Activated naive CD4-positive, alpha-beta T cell treated with anti-CD3 and anti-CD28 coated beads, Interleukin-2, amount 50 U/mL, for 24 hours (primary cell): ENCODE measurements around the gene ACSF3.
"Not testable (repeated sequence)": the region's sequence is repeated elsewhere in the genome, so short reads cannot be mapped to it uniquely, and the experiment has no call there.

Experiments used
- H3K27ac Mint-ChIP-seq: one replicate; pipeline ENCODE4 v1.8.0; 2021; ENCODE audit warnings: mild to moderate bottlenecking, mixed read lengths
- H3K27me3 Mint-ChIP-seq: one replicate; pipeline ENCODE4 v1.8.0; 2021; ENCODE audit warnings: mixed read lengths
- H3K36me3 Mint-ChIP-seq: one replicate; pipeline ENCODE4 v1.8.0; 2021; ENCODE audit warnings: mixed read lengths
- H3K4me1 Mint-ChIP-seq: one replicate; pipeline ENCODE4 v1.8.0; 2021; ENCODE audit warnings: mixed read lengths
- H3K4me3 Mint-ChIP-seq: one replicate; pipeline ENCODE4 v1.8.0; 2021; ENCODE audit warnings: mild to moderate bottlenecking, mixed read lengths
- H3K9me3 Mint-ChIP-seq: one replicate; pipeline ENCODE4 v1.8.0; 2021; ENCODE audit warnings: mixed read lengths

The ACSF3 gene

GRCh38 chr16:89176717-89177116, 83.1 kb downstream of the ACSF3 start:
- no peaks in the 10 kb centered on the region for H3K36me3 Mint-ChIP-seq

GRCh38 chr16:89177501-89177900, 83.8 kb downstream of the ACSF3 start:
- no peaks in the 10 kb centered on the region for H3K36me3 Mint-ChIP-seq
- no peak overlapping the region for H3K27ac Mint-ChIP-seq
- H3K4me1 Mint-ChIP-seq, result peaks cover 5% of the 10 kb centered on the region
- H3K27me3 Mint-ChIP-seq, result no peaks in the 10 kb centered on the region
- H3K9me3 Mint-ChIP-seq, result no peaks in the 10 kb centered on the region
- H3K4me3 Mint-ChIP-seq, result no peak overlapping the region

More at GRCh38 chr16:89176717-89177116, 83.1 kb downstream of the ACSF3 start:
- Mint-ChIP-seq H3K27ac (no peak overlapping the region), H3K27me3 (no peaks in the 10 kb centered on the region), H3K9me3 (no peaks in the 10 kb centered on the region), H3K4me3 (no peak overlapping the region), H3K4me1 (peaks cover 4% of the 10 kb centered on the region)

GRCh38 chr16:89178453-89179147, 84.9 kb downstream of the ACSF3 start:
- no peaks in the 10 kb centered on the region for H3K9me3 Mint-ChIP-seq

GRCh38 chr16:89179148-89179484, 85.5 kb downstream of the ACSF3 start:
- H3K9me3 Mint-ChIP-seq, result no peaks in the 10 kb centered on the region
- no peaks in the 10 kb centered on the region for H3K27me3 Mint-ChIP-seq
- no peak overlapping the region for H3K4me3 Mint-ChIP-seq
- H3K36me3 Mint-ChIP-seq, result no peaks in the 10 kb centered on the region
- H3K4me1 Mint-ChIP-seq, result peaks cover 8% of the 10 kb centered on the region
- no peak overlapping the region for H3K27ac Mint-ChIP-seq

More at GRCh38 chr16:89178453-89179147, 84.9 kb downstream of the ACSF3 start:
- Mint-ChIP-seq H3K4me1 (peaks cover 8% of the 10 kb centered on the region), H3K27me3 (no peaks in the 10 kb centered on the region), H3K36me3 (no peaks in the 10 kb centered on the region), H3K27ac (no peak overlapping the region), H3K4me3 (no peak overlapping the region)

- no peaks in the 10 kb centered on the region for H3K9me3 Mint-ChIP-seq
- H3K4me1 Mint-ChIP-seq, result peaks cover 8% of the 10 kb centered on the region
- no peak overlapping the region for H3K27ac Mint-ChIP-seq
- H3K36me3 Mint-ChIP-seq, result no peaks in the 10 kb centered on the region
- H3K4me3 Mint-ChIP-seq, result no peak overlapping the region
- no peaks in the 10 kb centered on the region for H3K27me3 Mint-ChIP-seq
Observed at GRCh38 chr16:89179656-89180315, 86.1 kb downstream of the ACSF3 start.

GRCh38 chr16:89183463-89183862, 89.8 kb downstream of the ACSF3 start:
- H3K4me3 Mint-ChIP-seq, result no peak overlapping the region
- no peaks in the 10 kb centered on the region for H3K9me3 Mint-ChIP-seq
- H3K27ac Mint-ChIP-seq, result no peak overlapping the region
- peaks cover 8% of the 10 kb centered on the region for H3K4me1 Mint-ChIP-seq
- no peaks in the 10 kb centered on the region for H3K36me3 Mint-ChIP-seq
- no peaks in the 10 kb centered on the region for H3K27me3 Mint-ChIP-seq

- H3K27me3 Mint-ChIP-seq, result no peaks in the 10 kb centered on the region
- no peaks in the 10 kb centered on the region for H3K36me3 Mint-ChIP-seq
- no peaks in the 10 kb centered on the region for H3K9me3 Mint-ChIP-seq
- no peak overlapping the region for H3K27ac Mint-ChIP-seq
- peaks cover 8% of the 10 kb centered on the region for H3K4me1 Mint-ChIP-seq
- no peak overlapping the region for H3K4me3 Mint-ChIP-seq
Observed at GRCh38 chr16:89183975-89184676, 90.5 kb downstream of the ACSF3 start.

GRCh38 chr16:89184677-89184932, 91.0 kb downstream of the ACSF3 start:
- Mint-ChIP-seq H3K9me3 (no peaks in the 10 kb centered on the region), H3K4me1 (peaks cover 8% of the 10 kb centered on the region), H3K4me3 (no peak overlapping the region), H3K27me3 (no peaks in the 10 kb centered on the region), H3K27ac (no peak overlapping the region), H3K36me3 (no peaks in the 10 kb centered on the region)

- Mint-ChIP-seq H3K27ac (no peak overlapping the region), H3K36me3 (no peaks in the 10 kb centered on the region)
Observed at GRCh38 chr16:89184933-89185794, 91.5 kb downstream of the ACSF3 start.

GRCh38 chr16:89185887-89186592, 92.4 kb downstream of the ACSF3 start:
- H3K4me3 Mint-ChIP-seq, H3K36me3 Mint-ChIP-seq, H3K27me3 Mint-ChIP-seq, H3K9me3 Mint-ChIP-seq, H3K27ac Mint-ChIP-seq: not testable (repeated sequence)
- H3K4me1 Mint-ChIP-seq, result peaks cover 10% of the 10 kb centered on the region

More at GRCh38 chr16:89184933-89185794, 91.5 kb downstream of the ACSF3 start:
- H3K9me3 Mint-ChIP-seq, result no peaks in the 10 kb centered on the region
- no peaks in the 10 kb centered on the region for H3K27me3 Mint-ChIP-seq
- peaks cover 8% of the 10 kb centered on the region for H3K4me1 Mint-ChIP-seq
- no peak overlapping the region for H3K4me3 Mint-ChIP-seq

- H3K27me3 Mint-ChIP-seq, H3K36me3 Mint-ChIP-seq, H3K9me3 Mint-ChIP-seq, H3K27ac Mint-ChIP-seq, H3K4me1 Mint-ChIP-seq, H3K4me3 Mint-ChIP-seq: not testable (repeated sequence)
Observed at GRCh38 chr16:89186593-89187031, 93.0 kb downstream of the ACSF3 start.

GRCh38 chr16:89187032-89187769, 93.5 kb downstream of the ACSF3 start:
- H3K27me3 Mint-ChIP-seq, result no peaks in the 10 kb centered on the region
- no peak overlapping the region for H3K4me3 Mint-ChIP-seq
- peak overlapping the region; percentile 73 for H3K27ac Mint-ChIP-seq

GRCh38 chr16:89187770-89188392, 94.2 kb downstream of the ACSF3 start:
- Mint-ChIP-seq H3K27me3 (no peaks in the 10 kb centered on the region), H3K4me1 (peaks cover 4% of the 10 kb centered on the region), H3K27ac (peak overlapping the region; percentile 73), H3K9me3 (no peaks in the 10 kb centered on the region), H3K36me3 (no peaks in the 10 kb centered on the region), H3K4me3 (no peak overlapping the region)

More at GRCh38 chr16:89187032-89187769, 93.5 kb downstream of the ACSF3 start:
- no peaks in the 10 kb centered on the region for H3K36me3 Mint-ChIP-seq
- H3K9me3 Mint-ChIP-seq, result no peaks in the 10 kb centered on the region
- peaks cover 8% of the 10 kb centered on the region for H3K4me1 Mint-ChIP-seq
